Activated CD4-positive, alpha-beta T cell treated with anti-CD3 and anti-CD28 coated beads, Interleukin-2, amount 50 U/mL, for 1 hour (primary cell): ENCODE measurements around the gene ZNF469.
"Not testable (repeated sequence)": the region's sequence is repeated elsewhere in the genome, so short reads cannot be mapped to it uniquely, and the experiment has no call there.

Source experiments
- DNase-seq: peaks from one replicate; pipeline ENCODE4 v3.0.0-alpha.2; 2020

The ZNF469 gene

GRCh38 chr16:88395669-88396584 is 13.2 kb downstream of the ZNF469 start:
- no peak for DNase-seq

- DNase-seq: no peak
These were observed 15.6 kb downstream of the ZNF469 start for GRCh38 chr16:88398170-88398873.

GRCh38 chr16:88398874-88399178 is 16.1 kb downstream of the ZNF469 start:
- no peak for DNase-seq

GRCh38 chr16:88400186-88400585 is 17.4 kb downstream of the ZNF469 start:
- no peak for DNase-seq

GRCh38 chr16:88401604-88402246 is 19.0 kb downstream of the ZNF469 start:
- DNase-seq: no peak

- DNase-seq: no peak
These were observed 19.9 kb downstream of the ZNF469 start for GRCh38 chr16:88402551-88403240.

GRCh38 chr16:88403794-88404581 is 21.2 kb downstream of the ZNF469 start:
- DNase-seq: no peak

GRCh38 chr16:88404769-88405168 is 22.0 kb downstream of the ZNF469 start:
- no peak for DNase-seq

GRCh38 chr16:88405216-88406060 is 22.7 kb downstream of the ZNF469 start:
- DNase-seq: no peak

GRCh38 chr16:88406096-88407041 is 23.6 kb downstream of the ZNF469 start:
- no peak for DNase-seq

GRCh38 chr16:88407042-88407420 is 24.3 kb downstream of the ZNF469 start:
- DNase-seq: no peak

GRCh38 chr16:88407807-88408206 is 25.0 kb downstream of the ZNF469 start:
- DNase-seq: no peak

- no peak for DNase-seq
These were observed 25.9 kb downstream of the ZNF469 start for GRCh38 chr16:88408561-88409142.

- DNase-seq: no peak
These were observed 26.7 kb downstream of the ZNF469 start for GRCh38 chr16:88409296-88410065.

- not testable (repeated sequence) for DNase-seq
These were observed 27.7 kb downstream of the ZNF469 start for GRCh38 chr16:88410297-88410968.

- DNase-seq: no peak
These were observed 29.3 kb downstream of the ZNF469 start for GRCh38 chr16:88411951-88412576.

- no peak for DNase-seq
These were observed 30.0 kb downstream of the ZNF469 start for GRCh38 chr16:88412766-88413165.

- DNase-seq: no peak
These were observed 30.5 kb downstream of the ZNF469 start for GRCh38 chr16:88413231-88413630.
